ENCODE measurements around the gene MED12L.

The MED12L gene

GRCh38 chr3:151144760-151145159 is 59.3 kb downstream of the MED12L start:
- TF ChIP-seq REST (IDR thresholded peaks at IDR 0.05; ENCODE audit: insufficient replicate concordance, low read depth): no peak
- no peak for TF ChIP-seq CTCF (IDR thresholded peaks at IDR 0.05; ENCODE audit: insufficient read depth, low read length)
- TF ChIP-seq POLR2AphosphoS5 (IDR thresholded peaks at IDR 0.05; ENCODE audit: low read depth): no peak
- no peak for TF ChIP-seq SPI1 (IDR thresholded peaks at IDR 0.05; ENCODE audit: borderline replicate concordance, low read depth)
- TF ChIP-seq GABPA (IDR thresholded peaks at IDR 0.05; ENCODE audit: low read depth): no peak
- Histone ChIP-seq H3K27ac (replicated peaks) (no peak overlapping the region), H3K27me3 (ENCODE audit: insufficient read depth, poor library complexity, severe bottlenecking) (peaks cover 2% of the 10 kb centered on the region), H3K4me3 (replicated peaks; ENCODE audit: insufficient read depth, low read length) (no peak overlapping the region)
- no peak for DNase-seq (ENCODE audit: low read depth in 1 of 2, low spot score in 1 of 2)

- Histone ChIP-seq H3K27ac (replicated peaks) (no peak overlapping the region), H3K27me3 (ENCODE audit: insufficient read depth, poor library complexity, severe bottlenecking) (peaks cover 2% of the 10 kb centered on the region), H3K4me3 (replicated peaks; ENCODE audit: insufficient read depth, low read length) (no peak overlapping the region)
- TF ChIP-seq CTCF (IDR thresholded peaks at IDR 0.05; ENCODE audit: insufficient read depth, low read length): no peak
- TF ChIP-seq POLR2AphosphoS5 (IDR thresholded peaks at IDR 0.05; ENCODE audit: low read depth): no peak
- TF ChIP-seq GABPA (IDR thresholded peaks at IDR 0.05; ENCODE audit: low read depth): no peak
- no peak for TF ChIP-seq SPI1 (IDR thresholded peaks at IDR 0.05; ENCODE audit: borderline replicate concordance, low read depth)
- TF ChIP-seq REST (IDR thresholded peaks at IDR 0.05; ENCODE audit: insufficient replicate concordance, low read depth): no peak
- no peak for DNase-seq (ENCODE audit: low read depth in 1 of 2, low spot score in 1 of 2)
These were observed 60.2 kb downstream of the MED12L start for GRCh38 chr3:151145713-151146070.

GRCh38 chr3:151146071-151146730 is 60.7 kb downstream of the MED12L start:
- Histone ChIP-seq H3K27me3 (ENCODE audit: insufficient read depth, poor library complexity, severe bottlenecking) (peaks cover 2% of the 10 kb centered on the region), H3K4me3 (replicated peaks; ENCODE audit: insufficient read depth, low read length) (no peak overlapping the region), H3K27ac (replicated peaks) (no peak overlapping the region)
- peak; percentile 60 to 78 for DNase-seq (ENCODE audit: low read depth in 1 of 2, low spot score in 1 of 2)
- TF ChIP-seq CTCF (IDR thresholded peaks at IDR 0.05; ENCODE audit: insufficient read depth, low read length) (peak; percentile 85), SPI1 (IDR thresholded peaks at IDR 0.05; ENCODE audit: borderline replicate concordance, low read depth) (peak; percentile 78; the same call in 1 of the 2 replicates), GABPA (IDR thresholded peaks at IDR 0.05; ENCODE audit: low read depth) (no peak)

- H3K27me3 ChIP-seq (ENCODE audit: insufficient read depth, poor library complexity, severe bottlenecking): peaks cover 2% of the 10 kb centered on the region
- TF ChIP-seq SPI1 (IDR thresholded peaks at IDR 0.05; ENCODE audit: borderline replicate concordance, low read depth) (no peak), REST (IDR thresholded peaks at IDR 0.05; ENCODE audit: insufficient replicate concordance, low read depth) (no peak)
- no peak overlapping the region for H3K4me3 ChIP-seq (replicated peaks; ENCODE audit: insufficient read depth, low read length)
- no peak for DNase-seq (ENCODE audit: low read depth in 1 of 2, low spot score in 1 of 2)
- H3K27ac ChIP-seq (replicated peaks): no peak overlapping the region
These were observed 61.2 kb downstream of the MED12L start for GRCh38 chr3:151146731-151147091.
